T-cell (primary cell): Measurements from ENCODE around the gene RXYLT1. TPM values are rescaled to one million over a fixed set of nuclear protein-coding genes. Genes with fewer than 3 reads are reported as not detected.
A peak's percentile ranks its signal among the peaks of the same experiment; 100 is the strongest.
"Not testable (repeated sequence)": the region's sequence is repeated elsewhere in the genome, so short reads cannot be mapped to it uniquely, and the experiment has no call there.

Source experiments
- ATAC-seq, 4 experiments: fragments of 200-7000 bp in 3 of 4; fragments of 150-1000 bp in 1 of 4; cut with Tn5 transposase; replicated peaks in 1 of 4; 1 replicate in 3 of 4; 2 replicates in 1 of 4; pipeline ENCODE4 v1.10.0; 2021; ENCODE audit warnings: moderate library complexity in 3 of 4, mild to moderate bottlenecking in 2 of 4, moderate number of reproducible peaks in 1 of 4
- CTCF ChIA-PET, 2 donors: fragments of 300-600 bp; sonication (Branson Sonifier 250); formaldehyde crosslinking; loops; one replicate each; lab custom pipeline; 2022; ENCODE audit warnings: antibody characterized with exemption in 2 of 2; lab: Charles Lee
- POLR2A ChIA-PET, 2 donors: fragments of 300-600 bp; sonication (Branson Sonifier 250); formaldehyde crosslinking; loops; one replicate each; lab custom pipeline; 2022; ENCODE audit warnings: antibody characterized with exemption in 2 of 2; lab: Charles Lee
- DNase-seq, 35 experiments: peaks; one replicate each; pipeline versions ENCODE4 v3.0.0 to v3.0.0-alpha.2; 2013 to 2023
- H3K27ac ChIP-seq: one replicate; pipeline ENCODE4 v1.5.1; 2013; ENCODE audit warnings: low read length
- H3K27me3 ChIP-seq, 2 experiments: replicated peaks in 1 of 2; 1 replicate in 1 of 2; 2 replicates in 1 of 2; pipeline versions ENCODE4 v1.6.1 to v1.7.0; 2013; ENCODE audit warnings: low read length in 1 of 2, mixed read lengths in 1 of 2; ENCODE audit not compliant: control insufficient read depth in 2 of 2, insufficient read depth in 2 of 2; ENCODE audit errors: extremely low read depth in 1 of 2
- H3K36me3 ChIP-seq, 2 donors: 1 replicate in 1 of 2; 2 replicates in 1 of 2; pipeline versions ENCODE4 v1.6.1 to v1.7.0; 2013; ENCODE audit warnings: low read length in 1 of 2; ENCODE audit not compliant: control insufficient read depth in 2 of 2, insufficient read depth in 1 of 2; ENCODE audit errors: extremely low read depth in 1 of 2
- H3K4me1 ChIP-seq, 2 experiments: 1 replicate in 1 of 2; 2 replicates in 1 of 2; pipeline versions ENCODE4 v1.6.1 to v1.7.0; 2013; ENCODE audit warnings: low read length in 2 of 2, mixed read lengths in 1 of 2; ENCODE audit not compliant: insufficient read depth in 2 of 2, control insufficient read depth in 1 of 2; ENCODE audit errors: extremely low read depth in 1 of 2
- H3K4me3 ChIP-seq, 2 donors: 1 replicate in 1 of 2; 2 replicates in 1 of 2; pipeline versions ENCODE4 v1.5.1 to v1.7.0; 2013; ENCODE audit warnings: mild to moderate bottlenecking in 2 of 2, low read length in 1 of 2, moderate library complexity in 1 of 2; ENCODE audit not compliant: control insufficient read depth in 1 of 2; ENCODE audit errors: extremely low read depth in 1 of 2
- H3K9me3 ChIP-seq: 2 replicates; pipeline ENCODE4 v1.7.0; 2013
- H3K27ac Mint-ChIP-seq, 2 donors: one replicate each; pipeline ENCODE4 v1.8.0; 2020 to 2021; ENCODE audit warnings: mild to moderate bottlenecking in 2 of 2, mixed read lengths in 2 of 2
- H3K27me3 Mint-ChIP-seq, 2 donors: one replicate each; pipeline ENCODE4 v1.8.0; 2021 to 2022; ENCODE audit warnings: mixed read lengths in 2 of 2
- H3K36me3 Mint-ChIP-seq: one replicate; pipeline ENCODE4 v1.8.0; 2021; ENCODE audit warnings: mixed read lengths
- H3K4me1 Mint-ChIP-seq, 3 donors: one replicate each; pipeline ENCODE4 v1.8.0; 2020 to 2022; ENCODE audit warnings: mixed read lengths in 3 of 3, mild to moderate bottlenecking in 1 of 3
- H3K4me3 Mint-ChIP-seq, 3 donors: one replicate each; pipeline ENCODE4 v1.8.0; 2020 to 2022; ENCODE audit warnings: mild to moderate bottlenecking in 3 of 3, mixed read lengths in 3 of 3, moderate library complexity in 3 of 3
- H3K9me3 Mint-ChIP-seq, 3 donors: one replicate each; pipeline ENCODE4 v1.8.0; 2020 to 2022; ENCODE audit warnings: mixed read lengths in 3 of 3
- WGBS: methylation state at CpG from one replicate; pipeline ENCODE4 v1.1.5; 2013; ENCODE audit warnings: missing lambda C conversion rate; ENCODE audit not compliant: insufficient coverage; 5-methylcytosine and 5-hydroxymethylcytosine counted together
- total RNA-seq, 35 experiments: library from RNA in 6 of 35; stranded (reverse) in 6 of 35; fragments of 120-200 nt in 1 of 35; gene quantifications; one replicate each; pipeline versions ENCODE4 v1.2.1 to v1.2.4 and lab custom pipeline; 2013 to 2026

Gene RXYLT1
- 10 to 100 TPM in 3 of 5 donors, 1 to 10 TPM in 2; 8.5 to 18.6 (median 13.3) TPM for total RNA-seq
- 14.5 TPM for total RNA-seq (2013)
- 8.2 to 50.1 (median 17.6) reads per million in 29 experiments for total RNA-seq (lab: John Stamatoyannopoulos, UW)

GRCh38 chr12:63779498-63780481 lies at the start of gene RXYLT1:
Gene RXYLT1 (plus strand): TSS chr12:63779909. CDS start chr12:63779961, 52 bp downstream.
- no peaks in the 10 kb centered on the region for H3K9me3 Mint-ChIP-seq
- H3K27me3 Mint-ChIP-seq, result no peaks in the 10 kb centered on the region
- ChIA-PET POLR2A (interaction anchor here in 1 of 2 donors (0.6 kb wide), 1 partner anchor 8 kb away, joined by 3 read pairs; no protein-coding TSS in a partner anchor), CTCF (no interaction called here)
- ATAC-seq, result peak; percentile 91 to 95 (median 95)
- peak; percentile 50 to 86 (median 71) for DNase-seq
- Histone ChIP-seq H3K36me3 (peaks cover 0 to 22% of the 10 kb centered on the region in 2 donors), H3K27ac (peak within 1 kb of the TSS; percentile 74), H3K4me3 (peak within 1 kb of the TSS; percentile 76 to 90), H3K4me1 (peaks cover 4 to 9% of the 10 kb centered on the region in 2 experiments), H3K27me3 (no peaks in the 10 kb centered on the region), H3K9me3 (no peaks in the 10 kb centered on the region)
- WGBS, result under 1% methylated on average over 76 of the region's 86 CpGs
- H3K36me3 Mint-ChIP-seq, result peaks cover 24% of the 10 kb centered on the region
- peak within 1 kb of the TSS; percentile 89 to 95 for H3K27ac Mint-ChIP-seq
- H3K4me3 Mint-ChIP-seq, result peak within 1 kb of the TSS; percentile 96 to 97 (median 97)
- peaks cover 24 to 51% (median 37%) of the 10 kb centered on the region in 3 donors for H3K4me1 Mint-ChIP-seq

- POLR2A ChIA-PET, DNase-seq, H3K27ac ChIP-seq, H3K4me3 ChIP-seq, H3K9me3 Mint-ChIP-seq, H3K27me3 Mint-ChIP-seq, H3K4me3 Mint-ChIP-seq, H3K4me1 Mint-ChIP-seq, H3K36me3 ChIP-seq, ATAC-seq, CTCF ChIA-PET, H3K27ac Mint-ChIP-seq, H3K27me3 ChIP-seq, H3K4me1 ChIP-seq, H3K36me3 Mint-ChIP-seq, H3K9me3 ChIP-seq: not testable (repeated sequence)
These were observed 46.9 kb upstream of the RXYLT1 start for GRCh38 chr12:63732779-63733178.

GRCh38 chr12:63733585-63733984 lies 46.1 kb upstream of the RXYLT1 start:
- CTCF ChIA-PET, H3K36me3 Mint-ChIP-seq, H3K4me3 Mint-ChIP-seq, H3K27me3 Mint-ChIP-seq, ATAC-seq, DNase-seq, H3K27ac Mint-ChIP-seq, H3K9me3 Mint-ChIP-seq, H3K36me3 ChIP-seq, H3K9me3 ChIP-seq, H3K27me3 ChIP-seq, H3K4me3 ChIP-seq, H3K4me1 Mint-ChIP-seq, H3K4me1 ChIP-seq, POLR2A ChIA-PET, H3K27ac ChIP-seq: not testable (repeated sequence)
- WGBS, result no CpG with 5 or more reads among the region's 3 CpGs

GRCh38 chr12:63740551-63740950 lies 39.2 kb upstream of the RXYLT1 start:
- CTCF ChIA-PET, H3K4me1 ChIP-seq, H3K36me3 ChIP-seq, H3K36me3 Mint-ChIP-seq, H3K27ac Mint-ChIP-seq, H3K27me3 Mint-ChIP-seq, H3K27me3 ChIP-seq, H3K9me3 ChIP-seq, ATAC-seq, POLR2A ChIA-PET, H3K4me3 ChIP-seq, H3K9me3 Mint-ChIP-seq, H3K4me1 Mint-ChIP-seq, H3K4me3 Mint-ChIP-seq, H3K27ac ChIP-seq, DNase-seq: not testable (repeated sequence)
- WGBS, result no CpG with 5 or more reads among the region's 2 CpGs

- H3K9me3 ChIP-seq, H3K4me3 ChIP-seq, H3K36me3 ChIP-seq, H3K36me3 Mint-ChIP-seq, CTCF ChIA-PET, H3K4me1 Mint-ChIP-seq, POLR2A ChIA-PET, H3K27ac ChIP-seq, ATAC-seq, H3K27me3 ChIP-seq, H3K9me3 Mint-ChIP-seq, DNase-seq, H3K27me3 Mint-ChIP-seq, H3K4me3 Mint-ChIP-seq, H3K27ac Mint-ChIP-seq, H3K4me1 ChIP-seq: not testable (repeated sequence)
- no CpG with 5 or more reads among the region's 1 CpG for WGBS
These were observed 38.3 kb upstream of the RXYLT1 start for GRCh38 chr12:63741431-63741830.

- H3K27me3 ChIP-seq, H3K27me3 Mint-ChIP-seq, CTCF ChIA-PET, H3K9me3 Mint-ChIP-seq, H3K9me3 ChIP-seq, ATAC-seq, H3K36me3 Mint-ChIP-seq, H3K36me3 ChIP-seq, H3K4me3 Mint-ChIP-seq, DNase-seq, H3K27ac ChIP-seq, H3K4me1 ChIP-seq, H3K4me1 Mint-ChIP-seq, H3K27ac Mint-ChIP-seq, POLR2A ChIA-PET, H3K4me3 ChIP-seq: not testable (repeated sequence)
- WGBS, result no CpG with 5 or more reads among the region's 2 CpGs
These were observed 35.6 kb upstream of the RXYLT1 start for GRCh38 chr12:63744110-63744509.
